Ovary (tissue), 9 donors: ENCODE results near the gene EEFSEC. TPM values are rescaled to one million over a fixed set of nuclear protein-coding genes. Genes with fewer than 3 reads are reported as not detected.
A peak's percentile ranks its signal among the peaks of the same experiment; 100 is the strongest.

Experiments used
- DNase-seq, 5 donors: peaks; one replicate each; pipeline ENCODE4 v3.0.0-alpha.2; 2019 to 2020
- H3K27ac ChIP-seq, 2 donors: fragments of 200-600 bp; one replicate each; pipeline versions ENCODE4 v1.5.1 to v1.8.0; 2019 to 2022
- H3K27me3 ChIP-seq: fragments of 200-600 bp; one replicate; pipeline ENCODE4 v1.8.0; 2022
- H3K36me3 ChIP-seq: fragments of 200-600 bp; sonication (generic); one replicate; pipeline ENCODE4 v1.5.1; 2019
- H3K4me1 ChIP-seq: one replicate; pipeline ENCODE4 v1.8.1; 2013; ENCODE audit warnings: mild to moderate bottlenecking, moderate library complexity; ENCODE audit not compliant: insufficient read depth
- H3K4me3 ChIP-seq: fragments of 200-600 bp; sonication (generic); one replicate; pipeline ENCODE4 v1.5.1; 2017
- H3K9me3 ChIP-seq, 2 donors: fragments of 200-600 bp in 1 of 2; sonication (generic) in 1 of 2; one replicate each; pipeline versions ENCODE4 v1.5.1 to v1.8.1; 2013 to 2019; ENCODE audit warnings: mild to moderate bottlenecking in 1 of 2, moderate library complexity in 1 of 2
- CTCF ChIP-seq, 3 donors: fragments of 450-650 bp in 2 of 3; fragments of 200-600 bp in 1 of 3; IDR thresholded peaks; one replicate each; pipeline versions ENCODE4 v1.5.1 to v1.8.0; 2016 to 2022; ENCODE audit warnings: antibody characterized with exemption in 3 of 3, mild to moderate bottlenecking in 1 of 3
- EP300 ChIP-seq: sonication (generic); formaldehyde crosslinking; IDR thresholded peaks from one replicate; pipeline ENCODE4 v1.6.1; 2017; ENCODE audit warnings: antibody characterized with exemption
- POLR2A ChIP-seq: fragments of 450-650 bp; IDR thresholded peaks from one replicate; pipeline ENCODE4 v1.6.1; 2017; ENCODE audit warnings: antibody characterized with exemption, mild to moderate bottlenecking, moderate library complexity
- WGBS, 3 donors: extraction: QIAGEN DNeasy Blood & Tissue Kit in 1 of 3; methylation state at CpG; one replicate each; pipeline versions ENCODE4 v1.1.5 to v1.1.7; 2013 to 2017; 5-methylcytosine and 5-hydroxymethylcytosine counted together
- intact Hi-C, 4 donors: fragments of 100-400 bp; cut with DNase I; formaldehyde crosslinking; loops; one replicate each; pipeline versions ENCODE4 v1.11.0 to v1.15.1; 2022 to 2023
- polyA plus RNA-seq, 2 donors: library from polyadenylated mRNA; stranded (reverse); fragments of 200-250 nt in 1 of 2; fragments of 350-450 nt in 1 of 2; fragmentation: Illumina TruSeq in 1 of 2; extraction: RNeasy Lipid Tissue Mini Kit (QIAGEN cat#74804) in 1 of 2; gene quantifications; one replicate each; pipeline ENCODE4 v1.2.3, GENCODE V29; 2013 to 2014
- total RNA-seq, 7 donors: library from RNA; depleted of rRNA in 2 of 7; stranded (reverse); fragments of >200 nt in 2 of 7; fragmentation: NEBNext Ultra II Directional in 3 of 7; extraction: Animal tissue kit (Norgen Biotek cat#: 25700) in 3 of 7; gene quantifications; one replicate each; pipeline versions ENCODE4 v1.1.0 to v1.2.4, GENCODE V29; 2016 to 2023
- donor health status: DM: no; HTN: no; CAD: no; lungs with moderate emphysema.
- donor health status: DM: no; HTN: no; CAD: no.
- donor health status: Bipolar disorder and iron deficiency.
- donor health status: DM: yes; HTN: yes; CAD: no.
- donor health status: DM: no; HTN: no; CAD: no.
- donor health status: DM: yes; HTN: yes; CAD: no.

EEFSEC gene
- total and polyA plus RNA-seq, 9 donors: 6.8 to 21.0 (median 15.4) TPM

- Histone ChIP-seq H3K27ac (no peak overlapping the region), H3K4me3 (no peak overlapping the region), H3K4me1 (peaks cover 11% of the 10 kb centered on the region), H3K36me3 (no peaks in the 10 kb centered on the region), H3K9me3 (no peaks in the 10 kb centered on the region), H3K27me3 (no peaks in the 10 kb centered on the region)
- DNase-seq: peak in 1 of 5 donors; percentile 32
- intact Hi-C loops: no loop called here
- WGBS, 3 donors: 95 to 96% (median 96%) methylated on average over 8 of the region's 8 CpGs
- TF ChIP-seq CTCF (IDR thresholded peaks at IDR 0.05) (no peak), EP300 (no peak), POLR2A (no peak)
These were observed 164.5 kb downstream of the EEFSEC start for GRCh38 chr3:128317698-128318231.

GRCh38 chr3:128318275-128318941, 165.1 kb downstream of the EEFSEC start:
- H3K27ac ChIP-seq: no peak overlapping the region

GRCh38 chr3:128319107-128319506, 165.8 kb downstream of the EEFSEC start:
- Histone ChIP-seq H3K27me3 (no peaks in the 10 kb centered on the region), H3K9me3 (no peaks in the 10 kb centered on the region), H3K4me1 (peaks cover 13% of the 10 kb centered on the region), H3K27ac (no peak overlapping the region), H3K4me3 (no peak overlapping the region), H3K36me3 (no peaks in the 10 kb centered on the region)
- 96% methylated on average over 8 of the region's 8 CpGs for whole genome bisulfite sequencing, 3 donors
- intact Hi-C loops: no loop called here
- DNase-seq: peak in 1 of 5 donors; percentile 5
- TF ChIP-seq CTCF (IDR thresholded peaks at IDR 0.05) (no peak), POLR2A (no peak), EP300 (no peak)

More at GRCh38 chr3:128318275-128318941, 165.1 kb downstream of the EEFSEC start:
- no peak overlapping the region for H3K4me3 ChIP-seq
- no peaks in the 10 kb centered on the region for H3K9me3 ChIP-seq
- no peak for TF ChIP-seq POLR2A
- no peak for TF ChIP-seq CTCF (IDR thresholded peaks at IDR 0.05)
- no peak for TF ChIP-seq EP300
- intact Hi-C loops: no loop called here
- peaks cover 10% of the 10 kb centered on the region for H3K4me1 ChIP-seq
- H3K36me3 ChIP-seq: no peaks in the 10 kb centered on the region
- no peaks in the 10 kb centered on the region for H3K27me3 ChIP-seq
- WGBS, 3 donors: 95 to 97% (median 97%) methylated on average over 11 of the region's 11 CpGs
- DNase-seq: peak in 2 of 5 donors; percentile 13 to 25

- intact Hi-C loops: no loop called here
- Histone ChIP-seq H3K27me3 (no peaks in the 10 kb centered on the region), H3K4me3 (no peak overlapping the region), H3K9me3 (no peaks in the 10 kb centered on the region), H3K27ac (no peak overlapping the region), H3K36me3 (no peaks in the 10 kb centered on the region), H3K4me1 (peaks cover 14% of the 10 kb centered on the region)
- TF ChIP-seq POLR2A: no peak
- 85 to 97% (median 93%) methylated on average over 6 of the region's 6 CpGs for WGBS, 3 donors
- peak in 2 of 5 donors; percentile 7 to 22 for DNase-seq
These were observed 166.5 kb downstream of the EEFSEC start for GRCh38 chr3:128319741-128320141.
